Neural progenitor cell (in vitro differentiated cells): Measurements from ENCODE around the gene POU6F2. TPM values are rescaled to one million over a fixed set of nuclear protein-coding genes. Genes with fewer than 3 reads are reported as not detected.

Source experiments
- DNase-seq: peaks from one replicate; pipeline ENCODE4 v3.0.0-alpha.2; 2016; ENCODE audit warnings: low spot score
- H2AFZ ChIP-seq: fragments of 200-600 bp; sonication (generic); replicated peaks from 2 replicates; pipeline ENCODE4 v1.6.1; 2016; ENCODE audit warnings: antibody characterized with exemption
- H3F3A ChIP-seq: fragments of 200-600 bp; sonication (generic); 2 replicates; pipeline ENCODE4 v1.6.1; 2016; ENCODE audit warnings: antibody characterized with exemption, low read depth
- H3K27ac ChIP-seq: fragments of 200-600 bp; sonication (generic); 2 replicates; pipeline ENCODE4 v1.5.1; 2016; ENCODE audit warnings: mild to moderate bottlenecking
- H3K27me3 ChIP-seq: fragments of 200-600 bp; sonication (generic); 2 replicates; pipeline ENCODE4 v1.6.1; 2016; ENCODE audit warnings: mild to moderate bottlenecking, moderate library complexity
- H3K36me3 ChIP-seq: fragments of 200-600 bp; sonication (generic); 2 replicates; pipeline ENCODE4 v1.5.1; 2016
- H3K4me1 ChIP-seq: fragments of 200-600 bp; sonication (generic); 2 replicates; pipeline ENCODE4 v1.6.1; 2016; ENCODE audit warnings: mixed run types
- H3K4me2 ChIP-seq: fragments of 200-600 bp; sonication (generic); 2 replicates; pipeline ENCODE4 v1.6.1; 2016
- H3K4me3 ChIP-seq: fragments of 200-600 bp; sonication (generic); 2 replicates; pipeline ENCODE4 v1.5.1; 2016
- H3K79me2 ChIP-seq: fragments of 200-600 bp; sonication (generic); 2 replicates; pipeline ENCODE4 v1.6.1; 2016; ENCODE audit warnings: low read depth
- H3K9ac ChIP-seq: fragments of 200-600 bp; sonication (generic); 2 replicates; pipeline ENCODE4 v1.6.1; 2016
- H3K9me3 ChIP-seq: fragments of 200-600 bp; sonication (generic); 2 replicates; pipeline ENCODE4 v1.5.1; 2016; ENCODE audit warnings: low read depth
- H4K20me1 ChIP-seq: fragments of 200-600 bp; sonication (generic); 2 replicates; pipeline ENCODE4 v1.6.1; 2016; ENCODE audit warnings: low read depth
- H3K27ac Mint-ChIP-seq: 3 replicates; pipeline ENCODE4 v1.8.0; 2021; ENCODE audit warnings: mixed read lengths
- H3K27me3 Mint-ChIP-seq: 2 replicates; pipeline ENCODE4 v1.8.0; 2022; ENCODE audit warnings: low read depth, mild to moderate bottlenecking, inconsistent platforms, moderate library complexity, mixed read lengths; ENCODE audit not compliant: insufficient read depth
- H3K36me3 Mint-ChIP-seq: 3 replicates; pipeline ENCODE4 v1.8.0; 2021; ENCODE audit warnings: mixed read lengths
- H3K4me1 Mint-ChIP-seq: 3 replicates; pipeline ENCODE4 v1.8.0; 2021; ENCODE audit warnings: mixed read lengths
- H3K4me3 Mint-ChIP-seq: 3 replicates; pipeline ENCODE4 v1.8.0; 2021; ENCODE audit warnings: mild to moderate bottlenecking, moderate library complexity, mixed read lengths
- H3K9me3 Mint-ChIP-seq: 3 replicates; pipeline ENCODE4 v1.8.0; 2020; ENCODE audit warnings: mixed read lengths
- CTCF ChIP-seq: fragments of 200-600 bp; sonication (generic); IDR thresholded peaks from 2 replicates; pipeline ENCODE4 v1.5.1; 2017; ENCODE audit warnings: antibody characterized with exemption, mild to moderate bottlenecking
- EZH2 ChIP-seq: fragments of 200-600 bp; sonication (generic); IDR thresholded peaks from 2 replicates; pipeline ENCODE4 v1.6.1; 2017; ENCODE audit warnings: antibody characterized with exemption, mild to moderate bottlenecking, moderate library complexity
- EZH2phosphoT487 ChIP-seq: fragments of 200-600 bp; sonication (generic); IDR thresholded peaks from 2 replicates; pipeline ENCODE4 v1.6.1; 2017; ENCODE audit warnings: antibody characterized with exemption
- total RNA-seq: library from RNA; depleted of rRNA; stranded (reverse); fragments of >200 nt; gene quantifications from 2 replicates; pipeline ENCODE4 v1.2.3, GENCODE V29; 2015; ENCODE audit warnings: low replicate concordance

The POU6F2 gene
- total RNA-seq, 1 donor from 2014 or later: 3.4 TPM

- H3K9me3 Mint-ChIP-seq: no peaks in the 10 kb centered on the region
- no peak overlapping the region for H3K27ac Mint-ChIP-seq
- Histone ChIP-seq H3K27me3 (no peaks in the 10 kb centered on the region), H3K79me2 (no peaks in the 10 kb centered on the region), H3K9me3 (no peaks in the 10 kb centered on the region), H3K4me1 (no peaks in the 10 kb centered on the region), H3K36me3 (no peaks in the 10 kb centered on the region), H3F3A (no peaks in the 10 kb centered on the region), H3K9ac (no peak overlapping the region), H3K4me2 (no peak overlapping the region), H2AFZ (no peak overlapping the region), H3K4me3 (no peak overlapping the region), H3K27ac (no peak overlapping the region), H4K20me1 (no peaks in the 10 kb centered on the region)
- H3K36me3 Mint-ChIP-seq: no peaks in the 10 kb centered on the region
- no peak overlapping the region for H3K4me3 Mint-ChIP-seq
- DNase-seq: no peak
- TF ChIP-seq EZH2 (no peak), EZH2phosphoT487 (no peak), CTCF (no peak)
- H3K4me1 Mint-ChIP-seq: peaks cover 2% of the 10 kb centered on the region
- H3K27me3 Mint-ChIP-seq: peaks cover 6% of the 10 kb centered on the region
Measured at GRCh38 chr7:39338716-39339115, 361.0 kb downstream of the POU6F2 start.

- Histone ChIP-seq H3F3A (no peaks in the 10 kb centered on the region), H3K27ac (no peak overlapping the region), H2AFZ (no peak overlapping the region), H3K9ac (no peak overlapping the region), H3K27me3 (no peaks in the 10 kb centered on the region), H3K4me3 (no peak overlapping the region), H3K9me3 (no peaks in the 10 kb centered on the region), H3K4me1 (no peaks in the 10 kb centered on the region), H3K79me2 (no peaks in the 10 kb centered on the region), H3K36me3 (no peaks in the 10 kb centered on the region), H4K20me1 (no peaks in the 10 kb centered on the region), H3K4me2 (no peak overlapping the region)
- Mint-ChIP-seq H3K27ac (no peak overlapping the region), H3K27me3 (peaks cover 4% of the 10 kb centered on the region), H3K36me3 (no peaks in the 10 kb centered on the region), H3K4me1 (peaks cover 2% of the 10 kb centered on the region), H3K4me3 (no peak overlapping the region), H3K9me3 (no peaks in the 10 kb centered on the region)
- no peak for DNase-seq
- TF ChIP-seq EZH2 (no peak), EZH2phosphoT487 (no peak), CTCF (no peak)
Measured at GRCh38 chr7:39339591-39339990, 361.9 kb downstream of the POU6F2 start.

GRCh38 chr7:39341083-39341482, 363.4 kb downstream of the POU6F2 start:
- Mint-ChIP-seq H3K36me3 (no peaks in the 10 kb centered on the region), H3K27ac (no peak overlapping the region), H3K9me3 (no peaks in the 10 kb centered on the region), H3K4me1 (peaks cover 2% of the 10 kb centered on the region), H3K4me3 (no peak overlapping the region), H3K27me3 (no peaks in the 10 kb centered on the region)
- no peaks in the 10 kb centered on the region for H3K27me3 ChIP-seq
- H3K9ac ChIP-seq: no peak overlapping the region
- TF ChIP-seq CTCF (no peak), EZH2 (no peak), EZH2phosphoT487 (no peak)
- H3K4me1 ChIP-seq: no peaks in the 10 kb centered on the region
- H3K79me2 ChIP-seq: no peaks in the 10 kb centered on the region
- H2AFZ ChIP-seq: no peak overlapping the region
- H3K36me3 ChIP-seq: no peaks in the 10 kb centered on the region
- H3K4me3 ChIP-seq: no peak overlapping the region
- no peaks in the 10 kb centered on the region for H3F3A ChIP-seq
- H3K27ac ChIP-seq: no peak overlapping the region
- no peak for DNase-seq
- H3K9me3 ChIP-seq: no peaks in the 10 kb centered on the region
- no peak overlapping the region for H3K4me2 ChIP-seq
- no peaks in the 10 kb centered on the region for H4K20me1 ChIP-seq

- Histone ChIP-seq H4K20me1 (no peaks in the 10 kb centered on the region), H3K79me2 (no peaks in the 10 kb centered on the region), H3K9ac (no peak overlapping the region), H3F3A (no peaks in the 10 kb centered on the region), H3K4me3 (no peak overlapping the region), H3K27me3 (no peaks in the 10 kb centered on the region), H3K4me1 (no peaks in the 10 kb centered on the region), H3K4me2 (no peak overlapping the region), H2AFZ (no peak overlapping the region), H3K27ac (no peak overlapping the region), H3K9me3 (no peaks in the 10 kb centered on the region), H3K36me3 (no peaks in the 10 kb centered on the region)
- DNase-seq: no peak
- Mint-ChIP-seq H3K4me1 (peaks cover 2% of the 10 kb centered on the region), H3K4me3 (no peak overlapping the region), H3K27me3 (no peaks in the 10 kb centered on the region), H3K9me3 (no peaks in the 10 kb centered on the region), H3K27ac (no peak overlapping the region), H3K36me3 (no peaks in the 10 kb centered on the region)
- TF ChIP-seq EZH2phosphoT487: no peak
- no peak for TF ChIP-seq EZH2
- TF ChIP-seq CTCF: no peak
Measured at GRCh38 chr7:39342763-39343162, 365.1 kb downstream of the POU6F2 start.
